Body of pancreas (tissue), 4 donors: ENCODE data around the gene DPP8.

Experiments used
- POLR2A ChIP-seq, 3 donors: fragments of 450-650 bp; IDR thresholded peaks; one replicate each; pipeline ENCODE4 v1.6.1; 2016; ENCODE audit warnings: antibody characterized with exemption in 3 of 3, mild to moderate bottlenecking in 2 of 3
- TF ChIP-seq, protein P1 (sequence below), 7 experiments: fragments of 450-650 bp in 4 of 7; fragments of 200-600 bp in 3 of 7; sonication (generic) in 3 of 7; IDR thresholded peaks; one replicate each; pipeline ENCODE4 v1.5.1; 2016 to 2019; ENCODE audit warnings: antibody characterized with exemption in 7 of 7

GRCh38 chr15:65396965-65397317 lies 120.5 kb downstream of the DPP8 start:
- TF ChIP-seq POLR2A (IDR thresholded peaks at IDR 0.05), result no peak
- TF ChIP-seq, protein P1, sequence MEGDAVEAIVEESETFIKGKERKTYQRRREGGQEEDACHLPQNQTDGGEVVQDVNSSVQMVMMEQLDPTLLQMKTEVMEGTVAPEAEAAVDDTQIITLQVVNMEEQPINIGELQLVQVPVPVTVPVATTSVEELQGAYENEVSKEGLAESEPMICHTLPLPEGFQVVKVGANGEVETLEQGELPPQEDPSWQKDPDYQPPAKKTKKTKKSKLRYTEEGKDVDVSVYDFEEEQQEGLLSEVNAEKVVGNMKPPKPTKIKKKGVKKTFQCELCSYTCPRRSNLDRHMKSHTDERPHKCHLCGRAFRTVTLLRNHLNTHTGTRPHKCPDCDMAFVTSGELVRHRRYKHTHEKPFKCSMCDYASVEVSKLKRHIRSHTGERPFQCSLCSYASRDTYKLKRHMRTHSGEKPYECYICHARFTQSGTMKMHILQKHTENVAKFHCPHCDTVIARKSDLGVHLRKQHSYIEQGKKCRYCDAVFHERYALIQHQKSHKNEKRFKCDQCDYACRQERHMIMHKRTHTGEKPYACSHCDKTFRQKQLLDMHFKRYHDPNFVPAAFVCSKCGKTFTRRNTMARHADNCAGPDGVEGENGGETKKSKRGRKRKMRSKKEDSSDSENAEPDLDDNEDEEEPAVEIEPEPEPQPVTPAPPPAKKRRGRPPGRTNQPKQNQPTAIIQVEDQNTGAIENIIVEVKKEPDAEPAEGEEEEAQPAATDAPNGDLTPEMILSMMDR (IDR thresholded peaks at IDR 0.05), result no peak
